ENCODE results near the gene TDRD1. TPM values are rescaled to one million over a fixed set of nuclear protein-coding genes. Genes with fewer than 3 reads are reported as not detected.

Gene TDRD1
- total RNA-seq, 1 donor from 2014 or later: 1.9 TPM

GRCh38 chr10:114220281-114220680 is 41.1 kb downstream of the TDRD1 start:
- TF ChIP-seq CTCF (IDR thresholded peaks at IDR 0.05; ENCODE audit: borderline replicate concordance): no peak
- Histone ChIP-seq H3K4me1 (peaks cover 10% of the 10 kb centered on the region), H3K9me3 (replicated peaks) (no peaks in the 10 kb centered on the region), H3K4me3 (no peak overlapping the region), H3K27me3 (ENCODE audit: low read depth) (no peaks in the 10 kb centered on the region), H3K36me3 (no peaks in the 10 kb centered on the region), H3K27ac (replicated peaks) (no peak overlapping the region)
- intact Hi-C loops (cut with micrococcal nuclease): no loop called here
- DNase-seq: no peak

GRCh38 chr10:114221235-114221634 is 42.1 kb downstream of the TDRD1 start:
- no peak for TF ChIP-seq CTCF (IDR thresholded peaks at IDR 0.05; ENCODE audit: borderline replicate concordance)
- H3K4me3 ChIP-seq: no peak overlapping the region
- H3K36me3 ChIP-seq: no peaks in the 10 kb centered on the region
- no peaks in the 10 kb centered on the region for H3K27me3 ChIP-seq (ENCODE audit: low read depth)
- H3K4me1 ChIP-seq: peaks cover 10% of the 10 kb centered on the region
- intact Hi-C loops (cut with micrococcal nuclease): no loop called here
- H3K27ac ChIP-seq (replicated peaks): no peak overlapping the region
- DNase-seq: no peak
- no peaks in the 10 kb centered on the region for H3K9me3 ChIP-seq (replicated peaks)

GRCh38 chr10:114223066-114223465 is 43.9 kb downstream of the TDRD1 start:
- DNase-seq: peak; percentile 63
- peaks cover 10% of the 10 kb centered on the region for H3K4me1 ChIP-seq
- no peak overlapping the region for H3K4me3 ChIP-seq
- no peak for TF ChIP-seq CTCF (IDR thresholded peaks at IDR 0.05; ENCODE audit: borderline replicate concordance)
- intact Hi-C loops (cut with micrococcal nuclease): no loop called here
- no peaks in the 10 kb centered on the region for H3K27me3 ChIP-seq (ENCODE audit: low read depth)
- H3K27ac ChIP-seq (replicated peaks): no peak overlapping the region
- no peaks in the 10 kb centered on the region for H3K36me3 ChIP-seq
- no peaks in the 10 kb centered on the region for H3K9me3 ChIP-seq (replicated peaks)

- TF ChIP-seq CTCF (IDR thresholded peaks at IDR 0.05; ENCODE audit: borderline replicate concordance): no peak
- H3K4me1 ChIP-seq: peaks cover 6% of the 10 kb centered on the region
- no peak overlapping the region for H3K27ac ChIP-seq (replicated peaks)
- H3K27me3 ChIP-seq (ENCODE audit: low read depth): no peaks in the 10 kb centered on the region
- intact Hi-C loops (cut with micrococcal nuclease): no loop called here
- H3K4me3 ChIP-seq: no peak overlapping the region
- H3K9me3 ChIP-seq (replicated peaks): no peaks in the 10 kb centered on the region
- DNase-seq: no peak
- H3K36me3 ChIP-seq: no peaks in the 10 kb centered on the region
Observed at GRCh38 chr10:114228156-114228555, 49.0 kb downstream of the TDRD1 start.

- Histone ChIP-seq H3K27ac (replicated peaks) (no peak overlapping the region), H3K27me3 (ENCODE audit: low read depth) (peaks cover 29% of the 10 kb centered on the region), H3K36me3 (no peaks in the 10 kb centered on the region), H3K4me3 (no peak overlapping the region), H3K4me1 (peaks cover 9% of the 10 kb centered on the region), H3K9me3 (replicated peaks) (no peaks in the 10 kb centered on the region)
- DNase-seq: no peak
- intact Hi-C loops (cut with micrococcal nuclease): no loop called here
- TF ChIP-seq CTCF (IDR thresholded peaks at IDR 0.05; ENCODE audit: borderline replicate concordance): no peak
Observed at GRCh38 chr10:114232561-114233176, 53.5 kb downstream of the TDRD1 start.
